Naive B cell (primary cell): Measurements from ENCODE around the gene ANKRD60. TPM values are rescaled to one million over a fixed set of nuclear protein-coding genes. Genes with fewer than 3 reads are reported as not detected.

Experiments used
- ATAC-seq, 2 donors: fragments of 150-1000 bp; cut with Tn5 transposase; 2 replicates each; pipeline ENCODE4 v1.10.0; 2021; ENCODE audit warnings: low read depth in 2 of 2, mild to moderate bottlenecking in 2 of 2, moderate library complexity in 2 of 2
- DNase-seq: peaks from one replicate; pipeline ENCODE4 v3.0.0; 2022
- H3K27ac Mint-ChIP-seq, 6 donors: one replicate each; pipeline ENCODE4 v1.8.0; 2020 to 2022; ENCODE audit warnings: mild to moderate bottlenecking in 6 of 6, mixed read lengths in 6 of 6, moderate library complexity in 5 of 6, inconsistent platforms in 2 of 6
- H3K27me3 Mint-ChIP-seq, 3 donors: one replicate each; pipeline ENCODE4 v1.8.0; 2021 to 2022; ENCODE audit warnings: mixed read lengths in 3 of 3, mild to moderate bottlenecking in 1 of 3
- H3K36me3 Mint-ChIP-seq, 2 donors: one replicate each; pipeline ENCODE4 v1.8.0; 2020 to 2022; ENCODE audit warnings: mixed read lengths in 2 of 2, inconsistent platforms in 1 of 2, mild to moderate bottlenecking in 1 of 2
- H3K4me1 Mint-ChIP-seq, 3 donors: one replicate each; pipeline ENCODE4 v1.8.0; 2020 to 2022; ENCODE audit warnings: mixed read lengths in 3 of 3, inconsistent platforms in 1 of 3, mild to moderate bottlenecking in 1 of 3, moderate library complexity in 1 of 3
- H3K4me3 Mint-ChIP-seq, 8 donors: one replicate each; pipeline ENCODE4 v1.8.0; 2020 to 2022; ENCODE audit warnings: mild to moderate bottlenecking in 8 of 8, mixed read lengths in 8 of 8, moderate library complexity in 8 of 8, inconsistent platforms in 2 of 8
- H3K9me3 Mint-ChIP-seq, 7 donors: one replicate each; pipeline ENCODE4 v1.8.0; 2020 to 2022; ENCODE audit warnings: mixed read lengths in 7 of 7, mild to moderate bottlenecking in 5 of 7, inconsistent platforms in 2 of 7, moderate library complexity in 1 of 7
- polyA plus RNA-seq, 6 donors: library from polyadenylated mRNA; unstranded; fragments of 300-500 nt; fragmentation: Illumina TruSeq; gene quantifications; one replicate each; pipeline ENCODE4 v1.2.3, GENCODE V29; 2021; ENCODE audit warnings: low read depth in 6 of 6

ANKRD60 gene
- polyA plus RNA-seq, 6 donors from 2014 or later, result 0.36 TPM; not detected in 5

DNA sequence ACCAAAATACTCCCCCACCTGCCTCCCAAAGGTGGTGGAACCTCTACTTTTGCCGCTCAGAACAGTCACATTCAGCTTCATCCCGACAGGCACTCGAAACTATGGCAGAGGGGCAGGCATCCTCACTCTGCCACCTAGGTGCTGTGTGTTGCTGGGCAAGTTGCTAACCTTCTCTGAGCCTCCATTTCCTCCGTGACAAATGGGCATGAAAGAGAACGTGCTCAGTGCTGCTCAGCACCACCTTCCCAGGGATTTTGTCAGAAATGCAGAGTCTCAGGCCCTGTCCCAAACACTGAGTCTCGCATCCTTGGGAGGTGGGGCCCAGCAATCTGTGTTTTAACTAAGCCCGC, 18.1 kb downstream of the ANKRD60 start:
- Mint-ChIP-seq H3K9me3 (no peaks in the 10 kb centered on the region), H3K4me1 (peaks cover 4 to 10% (median 4%) of the 10 kb centered on the region in 3 donors), H3K4me3 (no peak overlapping the region), H3K36me3 (no peaks in the 10 kb centered on the region), H3K27me3 (peaks cover 20 to 32% (median 26%) of the 10 kb centered on the region in 3 donors), H3K27ac (peak overlapping the region in 2 of 6 donors; percentile 6 to 41)
- ATAC-seq, result no peak
- DNase-seq, result no peak

- Mint-ChIP-seq H3K27me3 (peaks cover 19 to 34% (median 26%) of the 10 kb centered on the region in 3 donors), H3K27ac (peak overlapping the region in 5 of 6 donors; percentile 7 to 63 (median 60)), H3K36me3 (no peaks in the 10 kb centered on the region), H3K4me3 (peak overlapping the region in 2 of 8 donors; percentile 18 to 50), H3K9me3 (no peaks in the 10 kb centered on the region), H3K4me1 (peaks cover 4 to 10% (median 4%) of the 10 kb centered on the region in 3 donors)
- ATAC-seq (peak; percentile 83 to 89), DNase-seq (peak; percentile 79)
Measured at GRCh38 chr20:58209652-58210397, 18.6 kb downstream of the ANKRD60 start.

- H3K27ac Mint-ChIP-seq, result no peak overlapping the region
- no peaks in the 10 kb centered on the region for H3K9me3 Mint-ChIP-seq
- no peak overlapping the region for H3K4me3 Mint-ChIP-seq
- peaks cover 4 to 10% (median 4%) of the 10 kb centered on the region in 3 donors for H3K4me1 Mint-ChIP-seq
- peaks cover 17 to 34% (median 23%) of the 10 kb centered on the region in 3 donors for H3K27me3 Mint-ChIP-seq
- ATAC-seq, result no peak
- DNase-seq, result no peak
- no peaks in the 10 kb centered on the region for H3K36me3 Mint-ChIP-seq
Measured at GRCh38 chr20:58208944-58209343, 19.5 kb downstream of the ANKRD60 start.

DNA sequence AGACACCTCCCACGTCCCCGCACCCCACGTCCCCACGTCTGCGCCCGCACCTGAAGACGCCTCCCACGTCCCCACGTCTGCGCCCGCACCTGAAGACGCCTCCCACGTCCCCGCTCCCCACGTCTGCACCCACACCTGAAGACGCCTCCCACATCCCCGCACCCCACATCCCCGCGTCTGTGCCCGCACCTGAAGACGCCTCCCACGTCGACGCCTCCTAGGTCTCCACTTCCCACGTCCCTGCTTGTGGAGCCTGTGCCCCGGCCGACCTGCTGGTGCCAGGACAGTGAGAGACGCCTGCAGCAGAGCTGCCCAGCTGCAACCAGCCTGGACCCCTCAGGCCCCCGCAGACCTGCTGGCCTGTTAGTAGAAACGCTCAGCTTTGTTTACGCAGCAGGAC, 22.6 kb downstream of the ANKRD60 start:
- DNase-seq, result no peak
- H3K4me1 Mint-ChIP-seq, result peaks cover 4 to 10% (median 4%) of the 10 kb centered on the region in 3 donors
- H3K9me3 Mint-ChIP-seq, result no peaks in the 10 kb centered on the region
- H3K27ac Mint-ChIP-seq, result no peak overlapping the region
- ATAC-seq, result no peak
- H3K36me3 Mint-ChIP-seq, result no peaks in the 10 kb centered on the region
- no peak overlapping the region for H3K4me3 Mint-ChIP-seq
- H3K27me3 Mint-ChIP-seq, result peaks cover 6 to 34% (median 29%) of the 10 kb centered on the region in 3 donors

DNA sequence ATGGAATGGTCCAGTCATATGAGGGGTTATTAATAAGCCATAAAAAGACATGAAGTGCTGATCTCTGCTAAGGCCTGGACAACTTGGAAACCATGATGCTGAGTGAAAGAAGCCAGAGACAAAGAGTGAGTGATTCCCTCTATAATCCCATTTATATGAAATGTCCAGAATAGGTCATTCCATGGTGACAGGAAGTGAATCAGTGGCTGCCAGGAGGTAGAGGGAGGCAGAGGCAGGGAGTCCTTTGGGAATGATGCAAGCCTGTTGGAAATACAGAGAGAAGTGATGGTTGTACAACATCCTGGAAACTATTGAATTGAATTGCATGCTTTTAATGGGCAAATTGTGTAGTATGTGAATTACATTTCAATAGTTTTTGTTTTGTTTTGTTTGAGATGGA, 26.4 kb downstream of the ANKRD60 start:
- DNase-seq, result no peak
- ATAC-seq, result no peak
- Mint-ChIP-seq H3K27ac (no peak overlapping the region), H3K27me3 (peaks cover 0 to 27% (median 24%) of the 10 kb centered on the region in 3 donors), H3K9me3 (peaks cover 0 to 2% (median 0%) of the 10 kb centered on the region in 7 donors), H3K36me3 (no peaks in the 10 kb centered on the region), H3K4me3 (no peak overlapping the region), H3K4me1 (peaks cover 0 to 2% (median 0%) of the 10 kb centered on the region in 3 donors)

- Mint-ChIP-seq H3K4me3 (no peak overlapping the region), H3K4me1 (peaks cover 0 to 5% (median 4%) of the 10 kb centered on the region in 3 donors), H3K36me3 (no peaks in the 10 kb centered on the region), H3K27me3 (peaks cover 0 to 28% (median 26%) of the 10 kb centered on the region in 3 donors), H3K9me3 (peaks cover 0 to 6% (median 2%) of the 10 kb centered on the region in 7 donors), H3K27ac (no peak overlapping the region)
- DNase-seq (no peak), ATAC-seq (no peak)
Measured at GRCh38 chr20:58201616-58202015, 26.8 kb downstream of the ANKRD60 start.

- Mint-ChIP-seq H3K9me3 (peaks cover 0 to 9% (median 3%) of the 10 kb centered on the region in 7 donors), H3K36me3 (no peaks in the 10 kb centered on the region), H3K27me3 (peaks cover 0 to 24% (median 12%) of the 10 kb centered on the region in 3 donors), H3K4me1 (peaks cover 0 to 7% (median 6%) of the 10 kb centered on the region in 3 donors), H3K4me3 (no peak overlapping the region), H3K27ac (no peak overlapping the region)
- DNase-seq, result no peak
- no peak for ATAC-seq
Measured at GRCh38 chr20:58199469-58199868, 29.0 kb downstream of the ANKRD60 start.

GRCh38 chr20:58198901-58199355, 29.5 kb downstream of the ANKRD60 start:
- peak overlapping the region in 1 of 6 donors; percentile 47 for H3K27ac Mint-ChIP-seq
- H3K4me3 Mint-ChIP-seq, result no peak overlapping the region
- no peak for ATAC-seq
- peaks cover 0 to 9% (median 3%) of the 10 kb centered on the region in 7 donors for H3K9me3 Mint-ChIP-seq
- peaks cover 0 to 27% (median 14%) of the 10 kb centered on the region in 3 donors for H3K27me3 Mint-ChIP-seq
- no peak for DNase-seq
- no peaks in the 10 kb centered on the region for H3K36me3 Mint-ChIP-seq
- H3K4me1 Mint-ChIP-seq, result peaks cover 0 to 7% (median 6%) of the 10 kb centered on the region in 3 donors

DNA sequence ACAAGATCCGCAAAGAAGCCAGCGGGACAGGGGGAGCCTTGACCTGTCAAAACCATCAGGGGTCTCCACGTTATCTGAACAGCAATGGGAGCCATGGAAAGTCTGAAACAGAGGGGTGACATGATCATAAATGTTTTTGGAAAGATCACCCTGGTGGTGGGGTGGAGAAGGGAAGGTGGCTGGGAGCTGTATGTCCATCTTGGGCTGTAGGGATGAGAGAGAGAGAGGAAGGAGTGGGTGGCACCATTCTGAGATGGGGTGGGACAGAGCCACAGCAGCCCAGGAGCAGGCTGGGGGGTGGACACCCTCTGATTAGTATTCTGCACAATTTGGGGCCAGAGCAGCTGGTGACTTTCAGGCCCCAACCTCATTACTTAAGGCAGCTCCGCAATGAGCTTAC, 30.1 kb downstream of the ANKRD60 start:
- no peak for ATAC-seq
- peaks cover 0 to 29% (median 19%) of the 10 kb centered on the region in 3 donors for H3K27me3 Mint-ChIP-seq
- H3K27ac Mint-ChIP-seq, result peak overlapping the region in 1 of 6 donors; percentile 49
- no peak overlapping the region for H3K4me3 Mint-ChIP-seq
- H3K36me3 Mint-ChIP-seq, result no peaks in the 10 kb centered on the region
- DNase-seq, result no peak
- peaks cover 0 to 7% (median 6%) of the 10 kb centered on the region in 3 donors for H3K4me1 Mint-ChIP-seq
- H3K9me3 Mint-ChIP-seq, result peaks cover 0 to 9% (median 3%) of the 10 kb centered on the region in 7 donors

GRCh38 chr20:58197185-58197469, 31.3 kb downstream of the ANKRD60 start:
- Mint-ChIP-seq H3K36me3 (no peaks in the 10 kb centered on the region), H3K4me1 (peaks cover 0 to 11% (median 7%) of the 10 kb centered on the region in 3 donors), H3K27me3 (peaks cover 6 to 33% (median 22%) of the 10 kb centered on the region in 3 donors), H3K9me3 (peaks cover 0 to 9% (median 3%) of the 10 kb centered on the region in 7 donors), H3K27ac (peak overlapping the region in 1 of 6 donors; percentile 56), H3K4me3 (peak overlapping the region in 1 of 8 donors; percentile 42)
- DNase-seq, result no peak
- ATAC-seq, result no peak

DNA sequence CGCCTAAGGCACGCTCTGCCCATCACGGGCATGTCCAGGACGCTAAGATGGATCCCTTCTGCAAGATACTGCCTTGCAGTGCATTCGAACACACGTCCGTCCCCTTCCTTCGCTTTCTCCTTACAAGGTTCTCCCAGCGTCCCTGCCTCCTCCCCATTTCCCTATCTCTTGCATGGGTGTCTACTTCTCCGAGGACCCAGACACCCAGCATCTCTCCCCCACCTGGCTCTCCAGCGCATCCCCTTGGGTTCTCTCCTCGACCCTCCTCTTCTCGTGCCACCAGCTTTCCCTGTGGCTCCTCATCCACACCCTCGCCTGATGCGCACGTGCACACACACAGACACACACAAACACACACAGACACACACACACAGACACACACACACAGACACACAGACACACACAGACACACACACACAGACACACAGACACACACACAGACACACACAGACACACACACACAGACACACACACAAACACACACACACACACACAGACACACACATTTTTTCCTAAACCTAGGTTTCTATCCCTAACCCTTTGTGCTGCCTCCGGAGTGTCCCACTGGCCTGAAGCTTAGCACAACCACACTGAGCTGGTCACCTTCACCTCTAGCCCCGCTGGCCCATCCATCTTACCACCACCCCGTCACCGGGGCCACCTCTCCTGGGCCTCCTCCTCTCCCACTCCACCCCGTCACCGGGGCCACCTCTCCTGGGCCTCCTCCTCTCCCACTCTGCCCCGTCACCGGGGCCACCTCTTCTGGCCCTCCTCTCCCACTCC, 31.9 kb downstream of the ANKRD60 start:
- Mint-ChIP-seq H3K36me3 (no peaks in the 10 kb centered on the region), H3K27ac (peak overlapping the region in 2 of 6 donors; percentile 22 to 56), H3K4me3 (peak overlapping the region in 1 of 8 donors; percentile 42), H3K9me3 (peaks cover 0 to 9% (median 3%) of the 10 kb centered on the region in 7 donors), H3K27me3 (peaks cover 6 to 33% (median 20%) of the 10 kb centered on the region in 3 donors), H3K4me1 (peaks cover 0 to 11% (median 7%) of the 10 kb centered on the region in 3 donors)
- DNase-seq, result no peak
- no peak for ATAC-seq

GRCh38 chr20:58195047-58195446, 33.4 kb downstream of the ANKRD60 start:
- H3K36me3 Mint-ChIP-seq, result no peaks in the 10 kb centered on the region

DNA sequence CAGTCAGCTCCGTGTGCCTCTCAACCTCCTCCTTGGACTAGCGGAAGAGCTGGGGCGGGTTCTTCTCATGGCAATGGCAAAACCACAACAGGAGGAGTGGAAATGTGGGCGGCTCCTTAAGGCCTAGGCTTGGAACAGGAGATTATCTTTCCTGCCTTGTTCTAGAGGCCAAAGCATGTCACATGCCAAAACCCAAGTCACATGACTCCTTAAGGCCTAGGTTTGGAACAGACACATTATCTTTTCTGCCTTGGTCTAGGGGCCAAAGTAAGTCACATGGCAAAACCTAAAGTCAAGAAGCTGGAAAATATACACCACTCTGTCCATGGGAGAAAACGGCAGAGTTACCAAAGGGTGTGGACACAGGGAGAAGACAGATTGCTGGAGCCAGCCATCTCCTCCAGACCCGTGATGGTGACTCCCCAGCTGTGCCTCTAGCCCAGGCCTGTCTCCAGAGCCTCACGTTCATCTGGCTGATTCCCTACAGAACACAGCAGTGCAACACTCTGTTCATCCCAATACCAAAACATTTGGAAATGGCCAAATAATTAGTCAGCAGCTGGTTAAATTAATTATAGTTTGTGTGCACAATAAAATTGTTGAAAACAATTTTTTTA, 34.2 kb downstream of the ANKRD60 start:
- H3K27me3 Mint-ChIP-seq, result peaks cover 12 to 36% (median 34%) of the 10 kb centered on the region in 3 donors
- H3K4me3 Mint-ChIP-seq, result peak overlapping the region in 1 of 8 donors; percentile 41
- DNase-seq (no peak), ATAC-seq (no peak)
- no peaks in the 10 kb centered on the region for H3K36me3 Mint-ChIP-seq
- peak overlapping the region in 2 of 6 donors; percentile 49 to 54 for H3K27ac Mint-ChIP-seq
- peaks cover 0 to 9% (median 3%) of the 10 kb centered on the region in 7 donors for H3K9me3 Mint-ChIP-seq
- H3K4me1 Mint-ChIP-seq, result peaks cover 0 to 11% (median 7%) of the 10 kb centered on the region in 3 donors

More at GRCh38 chr20:58195047-58195446, 33.4 kb downstream of the ANKRD60 start:
- DNase-seq, result no peak
- peaks cover 11 to 35% (median 26%) of the 10 kb centered on the region in 3 donors for H3K27me3 Mint-ChIP-seq
- H3K4me1 Mint-ChIP-seq, result peaks cover 0 to 11% (median 7%) of the 10 kb centered on the region in 3 donors
- H3K27ac Mint-ChIP-seq, result no peak overlapping the region
- no peak for ATAC-seq
- peaks cover 0 to 9% (median 3%) of the 10 kb centered on the region in 7 donors for H3K9me3 Mint-ChIP-seq
- no peak overlapping the region for H3K4me3 Mint-ChIP-seq
